Measurements from ENCODE around the gene CTXN3.

GRCh38 chr5:127602481-127602880, 46.4 kb upstream of the CTXN3 start:
- TF ChIP-seq CTCF (IDR thresholded peaks at IDR 0.05; ENCODE audit: low read length) (no peak), EZH2 (IDR thresholded peaks at IDR 0.05; ENCODE audit: borderline replicate concordance, low read length) (no peak)
